OCI-LY3 (cell line): Measurements from ENCODE around the gene CACNA1B.

Experiments
- CTCF ChIP-seq: fragments of 200-600, 300-600 bp; sonication (generic); IDR thresholded peaks from 2 replicates; pipeline ENCODE4 v1.5.1; 2014; ENCODE audit warnings: antibody characterized with exemption, low read length, low read depth
- EZH2phosphoT487 ChIP-seq: fragments of 200-600 bp; shearing (Covaris generic); IDR thresholded peaks from 2 replicates; pipeline ENCODE4 v1.6.1; 2018; ENCODE audit warnings: antibody characterized with exemption, mixed run types, low read depth

- TF ChIP-seq EZH2phosphoT487 (no peak), CTCF (no peak)
Measured at GRCh38 chr9:138045541-138046490, 168.2 kb downstream of the CACNA1B start.
